CD4-positive, alpha-beta T cell (primary cell): ENCODE data around the gene JPT2. TPM values are rescaled to one million over a fixed set of nuclear protein-coding genes. Genes with fewer than 3 reads are reported as not detected.

ENCODE experiments used
- ATAC-seq: fragments of 200-7000 bp; cut with Tn5 transposase; one replicate; pipeline ENCODE4 v1.10.0; 2022; ENCODE audit warnings: mild to moderate bottlenecking; ENCODE audit not compliant: poor library complexity
- CTCF ChIA-PET: fragments of 350-600 bp; sonication (Branson Sonifier 250); formaldehyde crosslinking; loops from one replicate; lab custom pipeline; 2021; ENCODE audit warnings: antibody characterized with exemption, inconsistent platforms; lab: Charles Lee
- POLR2A ChIA-PET: fragments of 350-600 bp; sonication (Branson Sonifier 250); formaldehyde crosslinking; loops from one replicate; lab custom pipeline; 2021; ENCODE audit warnings: antibody characterized with exemption, inconsistent platforms; lab: Charles Lee
- DNase-seq, 14 experiments: peaks; one replicate each; pipeline ENCODE4 v3.0.0-alpha.2; 2013 to 2020; ENCODE audit warnings: mixed read lengths in 2 of 14
- H3K27ac ChIP-seq, 2 donors: one replicate each; pipeline versions ENCODE4 v1.5.1 to v1.7.0; 2013; ENCODE audit warnings: low read length in 2 of 2, low read depth in 1 of 2, mild to moderate bottlenecking in 1 of 2
- H3K27me3 ChIP-seq, 2 experiments: 1 replicate in 1 of 2; 2 replicates in 1 of 2; pipeline versions ENCODE4 v1.6.1 to v1.7.0; 2013; ENCODE audit warnings: low read length in 2 of 2, control low read depth in 1 of 2, mild to moderate bottlenecking in 1 of 2, moderate library complexity in 1 of 2; ENCODE audit not compliant: insufficient read depth in 2 of 2, control insufficient read depth in 1 of 2
- H3K36me3 ChIP-seq: one replicate; pipeline ENCODE4 v1.6.1; 2013; ENCODE audit warnings: low read length, control low read depth; ENCODE audit not compliant: insufficient read depth
- H3K4me1 ChIP-seq: one replicate; pipeline ENCODE4 v1.6.1; 2013; ENCODE audit warnings: low read length, control low read depth; ENCODE audit not compliant: insufficient read depth
- H3K4me3 ChIP-seq: one replicate; pipeline ENCODE4 v1.5.1; 2013; ENCODE audit warnings: mild to moderate bottlenecking, low read length, moderate library complexity
- H3K9me3 ChIP-seq, 2 experiments: 1 replicate in 1 of 2; 2 replicates in 1 of 2; pipeline versions ENCODE4 v1.6.1 to v1.7.0; 2013; ENCODE audit warnings: low read length in 2 of 2, mild to moderate bottlenecking in 2 of 2, control low read depth in 1 of 2, moderate library complexity in 1 of 2; ENCODE audit not compliant: control insufficient read depth in 1 of 2, insufficient read depth in 1 of 2
- H3K27ac Mint-ChIP-seq: one replicate; pipeline ENCODE4 v1.8.0; 2020; ENCODE audit warnings: mixed read lengths
- H3K27me3 Mint-ChIP-seq: one replicate; pipeline ENCODE4 v1.8.0; 2021; ENCODE audit warnings: mixed read lengths
- H3K36me3 Mint-ChIP-seq: one replicate; pipeline ENCODE4 v1.8.0; 2021; ENCODE audit warnings: low read depth, mixed read lengths
- H3K4me1 Mint-ChIP-seq: one replicate; pipeline ENCODE4 v1.8.0; 2021; ENCODE audit warnings: low read depth, mixed read lengths
- H3K4me3 Mint-ChIP-seq: one replicate; pipeline ENCODE4 v1.8.0; 2020; ENCODE audit warnings: mild to moderate bottlenecking, mixed read lengths
- H3K9me3 Mint-ChIP-seq: one replicate; pipeline ENCODE4 v1.8.0; 2020; ENCODE audit warnings: mixed read lengths
- intact Hi-C, 2 experiments: fragments of 100-400 bp; cut with DNase I in 1 of 2; cut with micrococcal nuclease in 1 of 2; formaldehyde crosslinking; loops; one replicate each; pipeline versions ENCODE4 v1.15.1 to v1.9.0; 2023 to 2025; cut with DNase I, micrococcal nuclease
- total RNA-seq, 174 experiments: library from RNA in 2 of 174; stranded (reverse) in 2 of 174; gene quantifications; one replicate each; pipeline ENCODE4 v1.2.3 and lab custom pipeline; 2021 to 2026
- TF ChIP-seq, protein P1 (sequence below): fragments of 200-600 bp; IDR thresholded peaks from one replicate; pipeline ENCODE4 v1.8.0; 2022; ENCODE audit warnings: antibody characterized with exemption, mild to moderate bottlenecking

Gene JPT2
- total RNA-seq, 2 experiments from 2014 or later, result 2.5 to 3.2 TPM

DNA sequence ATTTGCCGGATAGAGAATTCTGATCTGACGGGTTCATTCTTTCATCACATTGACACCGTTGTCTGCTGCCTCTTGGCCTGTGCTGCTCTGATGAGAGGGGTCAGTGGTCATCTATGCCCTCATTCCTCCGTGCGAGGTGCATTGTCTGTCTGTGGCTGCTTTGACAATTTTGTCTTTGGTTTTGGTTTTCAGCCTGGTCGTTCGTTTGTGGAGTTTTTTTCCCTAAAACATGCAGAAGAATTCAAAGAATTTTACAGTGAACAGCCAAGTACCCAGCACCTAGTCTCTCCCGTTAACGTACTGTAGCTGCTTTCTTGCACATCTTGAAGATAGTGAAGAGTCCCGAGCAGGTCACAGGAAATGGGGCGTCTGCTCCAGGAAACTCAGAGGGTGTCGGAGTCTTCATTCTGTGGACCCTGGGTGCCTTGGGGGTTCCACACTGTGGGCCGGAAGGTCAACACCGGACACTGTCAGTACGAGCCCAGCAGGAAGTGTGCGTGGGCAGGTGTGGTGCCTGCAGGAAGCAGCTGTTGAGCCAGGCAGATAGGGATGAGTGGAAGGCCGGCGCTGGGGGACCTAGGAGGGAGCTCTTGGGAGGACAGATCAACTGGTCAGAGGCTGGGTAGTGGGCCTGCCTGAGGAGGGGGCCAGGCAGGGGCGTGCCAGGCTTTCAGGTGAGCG is 37.7 kb upstream of the JPT2 start:
- DNase-seq (no peak), ATAC-seq (no peak)
- no peak overlapping the region for H3K4me3 ChIP-seq
- CTCF ChIA-PET, result no interaction called here
- no peaks in the 10 kb centered on the region for H3K9me3 Mint-ChIP-seq
- H3K36me3 ChIP-seq, result peaks cover 63% of the 10 kb centered on the region
- no peak overlapping the region for H3K4me3 Mint-ChIP-seq
- H3K27ac Mint-ChIP-seq, result no peak overlapping the region
- intact Hi-C loops, result no loop called here
- POLR2A ChIA-PET, result interaction anchor here (0.8 kb wide), 1 partner anchor 37 kb away, joined by 3 read pairs; no protein-coding TSS in a partner anchor
- H3K4me1 Mint-ChIP-seq, result peaks cover under 1% of the 10 kb centered on the region
- no peaks in the 10 kb centered on the region for H3K4me1 ChIP-seq
- H3K27me3 ChIP-seq, result no peaks in the 10 kb centered on the region
- no peaks in the 10 kb centered on the region for H3K9me3 ChIP-seq
- H3K27ac ChIP-seq, result no peak overlapping the region
- peaks cover 83% of the 10 kb centered on the region for H3K36me3 Mint-ChIP-seq
- TF ChIP-seq, protein P1, sequence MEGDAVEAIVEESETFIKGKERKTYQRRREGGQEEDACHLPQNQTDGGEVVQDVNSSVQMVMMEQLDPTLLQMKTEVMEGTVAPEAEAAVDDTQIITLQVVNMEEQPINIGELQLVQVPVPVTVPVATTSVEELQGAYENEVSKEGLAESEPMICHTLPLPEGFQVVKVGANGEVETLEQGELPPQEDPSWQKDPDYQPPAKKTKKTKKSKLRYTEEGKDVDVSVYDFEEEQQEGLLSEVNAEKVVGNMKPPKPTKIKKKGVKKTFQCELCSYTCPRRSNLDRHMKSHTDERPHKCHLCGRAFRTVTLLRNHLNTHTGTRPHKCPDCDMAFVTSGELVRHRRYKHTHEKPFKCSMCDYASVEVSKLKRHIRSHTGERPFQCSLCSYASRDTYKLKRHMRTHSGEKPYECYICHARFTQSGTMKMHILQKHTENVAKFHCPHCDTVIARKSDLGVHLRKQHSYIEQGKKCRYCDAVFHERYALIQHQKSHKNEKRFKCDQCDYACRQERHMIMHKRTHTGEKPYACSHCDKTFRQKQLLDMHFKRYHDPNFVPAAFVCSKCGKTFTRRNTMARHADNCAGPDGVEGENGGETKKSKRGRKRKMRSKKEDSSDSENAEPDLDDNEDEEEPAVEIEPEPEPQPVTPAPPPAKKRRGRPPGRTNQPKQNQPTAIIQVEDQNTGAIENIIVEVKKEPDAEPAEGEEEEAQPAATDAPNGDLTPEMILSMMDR, result no peak
- H3K27me3 Mint-ChIP-seq, result no peaks in the 10 kb centered on the region

DNA sequence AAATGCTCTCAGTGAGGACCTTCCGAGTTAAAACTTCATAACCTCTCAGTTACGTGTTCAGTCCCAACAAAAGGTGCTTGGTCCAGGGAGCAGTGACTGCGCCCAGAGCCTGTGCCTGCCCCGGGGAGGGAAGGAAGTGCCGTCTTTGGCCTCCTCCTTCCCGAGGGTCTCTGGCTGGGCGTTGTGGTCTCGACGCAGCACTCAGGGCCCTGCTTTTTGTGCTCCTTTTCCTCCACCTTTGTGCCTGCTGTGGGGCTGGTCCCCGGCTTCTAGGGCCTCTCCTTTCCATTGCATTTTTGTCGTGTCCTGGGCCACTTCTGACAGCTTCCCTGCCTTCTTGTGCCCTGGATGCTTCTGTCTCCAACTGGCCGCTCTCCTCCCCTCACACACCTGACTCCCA is 36.8 kb upstream of the JPT2 start:
- no peak for DNase-seq
- no peaks in the 10 kb centered on the region for H3K9me3 ChIP-seq
- Mint-ChIP-seq H3K4me3 (no peak overlapping the region), H3K9me3 (no peaks in the 10 kb centered on the region), H3K4me1 (peaks cover 9% of the 10 kb centered on the region), H3K27ac (no peak overlapping the region), H3K27me3 (no peaks in the 10 kb centered on the region), H3K36me3 (peaks cover 85% of the 10 kb centered on the region)
- no peak overlapping the region for H3K27ac ChIP-seq
- ATAC-seq, result no peak
- peaks cover 5% of the 10 kb centered on the region for H3K4me1 ChIP-seq
- TF ChIP-seq, protein P1, result no peak
- intact Hi-C loops, result no loop called here
- POLR2A ChIA-PET, result no interaction called here
- H3K4me3 ChIP-seq, result no peak overlapping the region
- CTCF ChIA-PET, result no interaction called here
- no peaks in the 10 kb centered on the region for H3K27me3 ChIP-seq
- peaks cover 66% of the 10 kb centered on the region for H3K36me3 ChIP-seq

DNA sequence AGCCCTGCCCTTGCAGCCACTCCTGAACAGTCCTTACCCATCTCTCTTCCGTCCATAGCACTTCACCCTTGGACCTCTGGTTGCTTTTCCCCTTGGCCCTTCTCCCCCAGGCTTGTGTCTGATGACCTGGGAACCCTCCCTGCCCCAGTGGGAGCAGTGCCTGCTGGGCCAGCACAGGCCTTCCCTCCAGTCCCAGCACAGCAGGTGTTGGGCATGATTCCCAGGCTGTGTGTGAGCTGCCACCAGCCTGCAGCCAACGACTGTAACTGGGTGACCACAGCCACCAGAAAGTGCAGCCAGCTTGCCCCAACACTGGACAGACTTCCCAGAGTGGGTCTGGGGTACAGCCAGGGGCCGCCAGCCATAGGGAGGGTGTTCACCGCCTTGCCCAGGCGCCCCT is 35.9 kb upstream of the JPT2 start:
- Histone ChIP-seq H3K4me3 (no peak overlapping the region), H3K27me3 (no peaks in the 10 kb centered on the region), H3K27ac (no peak overlapping the region), H3K36me3 (peaks cover 66% of the 10 kb centered on the region), H3K9me3 (no peaks in the 10 kb centered on the region), H3K4me1 (peaks cover 5% of the 10 kb centered on the region)
- peaks cover 15% of the 10 kb centered on the region for H3K4me1 Mint-ChIP-seq
- POLR2A ChIA-PET, result no interaction called here
- TF ChIP-seq, protein P1, result no peak
- peaks cover 91% of the 10 kb centered on the region for H3K36me3 Mint-ChIP-seq
- intact Hi-C loops, result no loop called here
- no peak overlapping the region for H3K27ac Mint-ChIP-seq
- CTCF ChIA-PET, result no interaction called here
- no peak overlapping the region for H3K4me3 Mint-ChIP-seq
- H3K27me3 Mint-ChIP-seq, result no peaks in the 10 kb centered on the region
- ATAC-seq, result no peak
- H3K9me3 Mint-ChIP-seq, result no peaks in the 10 kb centered on the region
- no peak for DNase-seq
